Measurements from ENCODE around the gene PLCB3.

- TF ChIP-seq, protein P1, sequence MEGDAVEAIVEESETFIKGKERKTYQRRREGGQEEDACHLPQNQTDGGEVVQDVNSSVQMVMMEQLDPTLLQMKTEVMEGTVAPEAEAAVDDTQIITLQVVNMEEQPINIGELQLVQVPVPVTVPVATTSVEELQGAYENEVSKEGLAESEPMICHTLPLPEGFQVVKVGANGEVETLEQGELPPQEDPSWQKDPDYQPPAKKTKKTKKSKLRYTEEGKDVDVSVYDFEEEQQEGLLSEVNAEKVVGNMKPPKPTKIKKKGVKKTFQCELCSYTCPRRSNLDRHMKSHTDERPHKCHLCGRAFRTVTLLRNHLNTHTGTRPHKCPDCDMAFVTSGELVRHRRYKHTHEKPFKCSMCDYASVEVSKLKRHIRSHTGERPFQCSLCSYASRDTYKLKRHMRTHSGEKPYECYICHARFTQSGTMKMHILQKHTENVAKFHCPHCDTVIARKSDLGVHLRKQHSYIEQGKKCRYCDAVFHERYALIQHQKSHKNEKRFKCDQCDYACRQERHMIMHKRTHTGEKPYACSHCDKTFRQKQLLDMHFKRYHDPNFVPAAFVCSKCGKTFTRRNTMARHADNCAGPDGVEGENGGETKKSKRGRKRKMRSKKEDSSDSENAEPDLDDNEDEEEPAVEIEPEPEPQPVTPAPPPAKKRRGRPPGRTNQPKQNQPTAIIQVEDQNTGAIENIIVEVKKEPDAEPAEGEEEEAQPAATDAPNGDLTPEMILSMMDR (IDR thresholded peaks at IDR 0.05): no peak
- TF ChIP-seq POLR2A (IDR thresholded peaks at IDR 0.05): no peak
- no peak for TF ChIP-seq EP300 (IDR thresholded peaks at IDR 0.05)
- no peak for TF ChIP-seq POLR2AphosphoS5 (IDR thresholded peaks at IDR 0.05)
Observed at GRCh38 chr11:64296236-64296635, 44.9 kb downstream of the PLCB3 start.
